Measurements from ENCODE around the gene DUT.

DUT gene

GRCh38 chr15:48331796-48332641 lies 790 bp downstream of the DUT start:
- DNase-seq, result no peak

GRCh38 chr15:48332642-48333034 lies 1.4 kb downstream of the DUT start:
- DNase-seq, result no peak

- no peak for DNase-seq
These were observed 2.3 kb downstream of the DUT start for GRCh38 chr15:48333540-48333939.

GRCh38 chr15:48334260-48334659 lies 3.0 kb downstream of the DUT start:
- no peak for DNase-seq

- DNase-seq, result no peak
These were observed 5.7 kb downstream of the DUT start for GRCh38 chr15:48336940-48337339.

- DNase-seq, result no peak
These were observed 6.4 kb downstream of the DUT start for GRCh38 chr15:48337607-48338006.

- DNase-seq, result no peak
These were observed 8.9 kb downstream of the DUT start for GRCh38 chr15:48340111-48340510.

- DNase-seq, result no peak
These were observed 12.6 kb downstream of the DUT start for GRCh38 chr15:48343865-48344264.

- DNase-seq, result no peak
These were observed 14.3 kb downstream of the DUT start for GRCh38 chr15:48345516-48345915.

- DNase-seq, result peak; percentile 58
These were observed 21.3 kb downstream of the DUT start for GRCh38 chr15:48352474-48353072.

- DNase-seq, result no peak
These were observed 23.6 kb downstream of the DUT start for GRCh38 chr15:48354694-48355303.

- no peak for DNase-seq
These were observed 24.1 kb downstream of the DUT start for GRCh38 chr15:48355377-48355776.

- peak; percentile 1 for DNase-seq
These were observed 27.3 kb downstream of the DUT start for GRCh38 chr15:48358229-48359152.

- no peak for DNase-seq
These were observed 29.6 kb downstream of the DUT start for GRCh38 chr15:48360841-48361240.

- no peak for DNase-seq
These were observed 30.5 kb downstream of the DUT start for GRCh38 chr15:48361685-48362084.

- no peak for DNase-seq
These were observed 32.2 kb downstream of the DUT start for GRCh38 chr15:48363474-48363873.

- DNase-seq, result no peak
These were observed 34.3 kb downstream of the DUT start for GRCh38 chr15:48365575-48365974.

GRCh38 chr15:48366584-48367312 lies 35.5 kb downstream of the DUT start:
- DNase-seq, result no peak

GRCh38 chr15:48367483-48367882 lies 36.3 kb downstream of the DUT start:
- no peak for DNase-seq

- no peak for DNase-seq
These were observed 39.2 kb downstream of the DUT start for GRCh38 chr15:48370460-48370859.

- no peak for DNase-seq
These were observed 40.3 kb downstream of the DUT start for GRCh38 chr15:48371550-48371949.

GRCh38 chr15:48371961-48372360 lies 40.7 kb downstream of the DUT start:
- no peak for DNase-seq

Data from SHP77 treated with DMSO at 0.1 percent for 48 hours (cell line).